Parathyroid adenoma (tissue), 2 donors: Measurements from ENCODE around the gene IGF2BP2.

Source experiments
- H2AFZ ChIP-seq: fragments of 300-600 bp; sonication (generic); one replicate; pipeline ENCODE4 v1.7.0; 2017; ENCODE audit warnings: antibody characterized with exemption, mild to moderate bottlenecking
- H3K27ac ChIP-seq: fragments of 300-600 bp; sonication (generic); one replicate; pipeline ENCODE4 v1.7.0; 2017
- H3K27me3 ChIP-seq: fragments of 300-600 bp; sonication (generic); one replicate; pipeline ENCODE4 v1.7.0; 2017; ENCODE audit warnings: low read length; ENCODE audit not compliant: control insufficient read depth, insufficient read depth
- H3K36me3 ChIP-seq: fragments of 300-600 bp; sonication (generic); one replicate; pipeline ENCODE4 v1.7.0; 2017; ENCODE audit warnings: low read length; ENCODE audit not compliant: control insufficient read depth, insufficient read depth
- H3K4me1 ChIP-seq: fragments of 300-600 bp; sonication (generic); one replicate; pipeline ENCODE4 v1.7.0; 2017; ENCODE audit warnings: control low read depth
- H3K4me2 ChIP-seq: fragments of 300-600 bp; sonication (generic); one replicate; pipeline ENCODE4 v1.7.0; 2017; ENCODE audit warnings: low read length
- H3K4me3 ChIP-seq: fragments of 300-600 bp; sonication (generic); one replicate; pipeline ENCODE4 v1.7.0; 2017; ENCODE audit warnings: low read depth, low read length
- H3K79me2 ChIP-seq: fragments of 300-600 bp; sonication (generic); one replicate; pipeline ENCODE4 v1.7.0; 2017; ENCODE audit warnings: control low read depth
- H3K9ac ChIP-seq: fragments of 300-600 bp; sonication (generic); one replicate; pipeline ENCODE4 v1.7.0; 2017; ENCODE audit warnings: mild to moderate bottlenecking
- H3K9me3 ChIP-seq: fragments of 300-600 bp; sonication (generic); one replicate; pipeline ENCODE4 v1.7.0; 2017; ENCODE audit warnings: low read length; ENCODE audit not compliant: control insufficient read depth
- CTCF ChIP-seq: fragments of 300-600 bp; sonication (generic); IDR thresholded peaks from one replicate; pipeline ENCODE4 v1.7.0; 2017; ENCODE audit warnings: antibody characterized with exemption, mild to moderate bottlenecking
- donor health status: primary hyperparathyroidism.

The IGF2BP2 gene

GRCh38 chr3:185653949-185654757 is 170.7 kb downstream of the IGF2BP2 start:
- Histone ChIP-seq H3K79me2 (no peaks in the 10 kb centered on the region), H3K4me2 (no peak overlapping the region), H3K9me3 (no peaks in the 10 kb centered on the region), H2AFZ (no peak overlapping the region), H3K4me3 (no peak overlapping the region), H3K27ac (no peak overlapping the region), H3K9ac (no peak overlapping the region), H3K36me3 (no peaks in the 10 kb centered on the region), H3K4me1 (no peaks in the 10 kb centered on the region), H3K27me3 (no peaks in the 10 kb centered on the region)
- TF ChIP-seq CTCF = no peak

DNA sequence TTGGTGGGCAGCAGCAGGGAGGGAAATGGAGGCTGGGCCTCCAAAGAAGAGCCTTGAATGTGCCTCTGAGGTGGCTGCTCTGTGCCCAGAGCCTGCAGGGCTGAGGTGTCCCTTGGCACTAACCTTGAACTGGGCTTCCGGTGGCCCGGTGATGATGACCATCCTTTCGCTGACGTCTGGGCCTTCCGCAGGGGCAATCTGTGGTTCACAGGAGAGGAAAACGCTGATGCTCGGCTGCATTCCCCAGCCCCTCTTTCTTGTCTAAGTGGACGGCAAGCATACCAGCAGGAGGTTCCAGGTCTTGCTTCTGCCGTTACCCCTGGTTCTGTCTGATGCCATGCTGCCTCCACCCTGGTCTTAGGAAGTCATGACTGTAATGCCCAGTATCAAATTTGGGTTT is 172.9 kb downstream of the IGF2BP2 start:
- Histone ChIP-seq H3K36me3 (no peaks in the 10 kb centered on the region), H3K4me1 (no peaks in the 10 kb centered on the region), H3K4me3 (no peak overlapping the region), H3K9me3 (no peaks in the 10 kb centered on the region), H3K4me2 (no peak overlapping the region), H3K9ac (no peak overlapping the region), H3K27me3 (no peaks in the 10 kb centered on the region), H3K79me2 (no peaks in the 10 kb centered on the region), H2AFZ (no peak overlapping the region), H3K27ac (no peak overlapping the region)
- TF ChIP-seq CTCF = no peak

GRCh38 chr3:185649414-185649813 is 175.4 kb downstream of the IGF2BP2 start:
- no peak overlapping the region for H2AFZ ChIP-seq
- no peak overlapping the region for H3K4me2 ChIP-seq
- H3K36me3 ChIP-seq = no peaks in the 10 kb centered on the region
- H3K4me1 ChIP-seq = no peaks in the 10 kb centered on the region
- no peak overlapping the region for H3K4me3 ChIP-seq
- no peaks in the 10 kb centered on the region for H3K27me3 ChIP-seq
- no peak overlapping the region for H3K9ac ChIP-seq
- H3K27ac ChIP-seq = no peak overlapping the region
- no peaks in the 10 kb centered on the region for H3K9me3 ChIP-seq
- TF ChIP-seq CTCF = no peak
- no peaks in the 10 kb centered on the region for H3K79me2 ChIP-seq

DNA sequence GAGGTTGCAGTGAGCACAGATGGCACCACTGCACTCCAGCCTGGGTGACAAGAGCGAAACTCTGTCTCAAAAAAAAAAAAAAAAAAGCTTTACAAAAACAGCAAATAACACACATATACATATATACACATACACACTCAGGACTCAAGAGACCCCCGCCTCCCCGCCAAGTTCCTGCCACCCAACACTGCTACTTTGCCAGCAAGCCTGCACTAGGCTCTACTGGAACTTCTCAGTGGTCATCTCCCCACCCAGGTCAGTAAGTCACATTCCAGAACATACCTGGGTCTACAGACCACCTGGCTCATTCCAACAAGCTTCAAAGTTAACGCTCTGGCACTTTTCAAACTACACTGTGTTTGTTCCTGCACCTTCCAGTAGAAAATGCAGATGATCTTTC is 176.4 kb downstream of the IGF2BP2 start:
- no peaks in the 10 kb centered on the region for H3K79me2 ChIP-seq
- no peaks in the 10 kb centered on the region for H3K9me3 ChIP-seq
- H2AFZ ChIP-seq = no peak overlapping the region
- no peaks in the 10 kb centered on the region for H3K27me3 ChIP-seq
- no peaks in the 10 kb centered on the region for H3K36me3 ChIP-seq
- H3K4me1 ChIP-seq = no peaks in the 10 kb centered on the region
- TF ChIP-seq CTCF = no peak
- no peak overlapping the region for H3K4me3 ChIP-seq
- H3K4me2 ChIP-seq = no peak overlapping the region
- H3K27ac ChIP-seq = no peak overlapping the region
- no peak overlapping the region for H3K9ac ChIP-seq

DNA sequence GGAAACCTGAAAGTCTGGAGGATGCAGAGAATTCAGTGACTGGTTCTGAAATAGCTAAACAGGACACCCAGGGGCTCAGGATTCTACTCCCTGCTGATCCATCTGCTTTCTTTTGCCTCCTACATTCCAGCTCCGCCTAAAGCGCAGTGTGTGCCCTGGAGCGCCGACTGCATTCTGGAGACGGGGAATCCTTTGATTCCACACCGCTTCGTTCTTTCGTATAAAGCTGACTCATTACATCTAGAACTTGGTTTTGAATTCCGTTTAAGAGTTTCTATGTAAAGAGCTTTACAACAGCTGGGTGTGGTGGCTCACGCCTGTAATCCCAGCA is 177.0 kb downstream of the IGF2BP2 start:
- Histone ChIP-seq H3K36me3 (no peaks in the 10 kb centered on the region), H3K9me3 (no peaks in the 10 kb centered on the region), H3K79me2 (no peaks in the 10 kb centered on the region), H3K4me1 (no peaks in the 10 kb centered on the region), H3K9ac (no peak overlapping the region), H3K27me3 (no peaks in the 10 kb centered on the region), H2AFZ (no peak overlapping the region), H3K4me3 (no peak overlapping the region), H3K4me2 (no peak overlapping the region), H3K27ac (no peak overlapping the region)
- TF ChIP-seq CTCF = no peak
